ENCODE results near the gene IL17RE.

The IL17RE gene

DNA sequence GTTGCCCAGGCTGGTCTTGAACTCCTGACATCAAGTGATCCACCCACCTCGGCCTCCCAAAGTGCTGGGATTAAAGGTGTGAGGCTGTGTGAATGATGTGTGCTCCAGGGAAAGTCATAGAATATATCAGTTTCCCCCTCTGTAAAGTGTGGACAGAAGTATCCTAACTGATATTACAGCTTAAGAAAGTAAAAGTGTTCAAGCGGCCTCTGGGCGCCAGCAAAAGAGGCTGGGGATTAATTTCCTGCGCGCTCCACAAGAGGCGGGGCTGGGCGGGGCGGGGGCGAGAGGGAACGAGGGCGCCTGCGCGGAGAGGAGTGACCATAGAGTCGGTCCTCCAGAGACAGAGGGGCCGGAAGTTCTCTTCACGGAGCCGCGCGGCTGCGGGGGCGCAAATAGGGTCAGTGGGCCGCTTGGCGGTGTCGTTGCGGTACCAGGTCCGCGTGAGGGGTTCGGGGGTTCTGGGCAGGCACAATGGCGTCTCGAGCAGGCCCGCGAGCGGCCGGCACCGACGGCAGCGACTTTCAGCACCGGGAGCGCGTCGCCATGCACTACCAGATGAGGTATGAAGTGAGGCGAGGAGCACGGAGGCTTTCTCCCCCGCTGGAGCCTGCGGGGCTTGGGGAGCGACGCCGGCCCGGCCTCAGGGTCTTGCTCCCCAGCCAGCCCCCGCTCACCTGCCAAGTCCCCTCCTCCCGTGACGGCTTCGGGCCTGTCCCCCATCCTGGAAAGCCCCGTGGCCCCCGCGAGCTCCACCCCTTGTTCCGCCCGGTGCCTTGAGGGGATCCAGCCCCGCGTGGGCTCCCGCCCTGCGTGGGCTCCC lies 12.2 kb upstream of the IL17RE start, which contains the start of gene JAGN1 (continued):
- TF ChIP-seq, protein P1, sequence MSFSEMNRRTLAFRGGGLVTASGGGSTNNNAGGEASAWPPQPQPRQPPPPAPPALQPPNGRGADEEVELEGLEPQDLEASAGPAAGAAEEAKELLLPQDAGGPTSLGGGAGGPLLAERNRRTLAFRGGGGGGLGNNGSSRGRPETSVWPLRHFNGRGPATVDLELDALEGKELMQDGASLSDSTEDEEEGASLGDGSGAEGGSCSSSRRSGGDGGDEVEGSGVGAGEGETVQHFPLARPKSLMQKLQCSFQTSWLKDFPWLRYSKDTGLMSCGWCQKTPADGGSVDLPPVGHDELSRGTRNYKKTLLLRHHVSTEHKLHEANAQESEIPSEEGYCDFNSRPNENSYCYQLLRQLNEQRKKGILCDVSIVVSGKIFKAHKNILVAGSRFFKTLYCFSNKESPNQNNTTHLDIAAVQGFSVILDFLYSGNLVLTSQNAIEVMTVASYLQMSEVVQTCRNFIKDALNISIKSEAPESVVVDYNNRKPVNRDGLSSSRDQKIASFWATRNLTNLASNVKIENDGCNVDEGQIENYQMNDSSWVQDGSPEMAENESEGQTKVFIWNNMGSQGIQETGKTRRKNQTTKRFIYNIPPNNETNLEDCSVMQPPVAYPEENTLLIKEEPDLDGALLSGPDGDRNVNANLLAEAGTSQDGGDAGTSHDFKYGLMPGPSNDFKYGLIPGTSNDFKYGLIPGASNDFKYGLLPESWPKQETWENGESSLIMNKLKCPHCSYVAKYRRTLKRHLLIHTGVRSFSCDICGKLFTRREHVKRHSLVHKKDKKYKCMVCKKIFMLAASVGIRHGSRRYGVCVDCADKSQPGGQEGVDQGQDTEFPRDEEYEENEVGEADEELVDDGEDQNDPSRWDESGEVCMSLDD (tag by site-specific recombination; IDR thresholded peaks at IDR 0.05) = peak; percentile 97
- TF ChIP-seq, protein P2, sequence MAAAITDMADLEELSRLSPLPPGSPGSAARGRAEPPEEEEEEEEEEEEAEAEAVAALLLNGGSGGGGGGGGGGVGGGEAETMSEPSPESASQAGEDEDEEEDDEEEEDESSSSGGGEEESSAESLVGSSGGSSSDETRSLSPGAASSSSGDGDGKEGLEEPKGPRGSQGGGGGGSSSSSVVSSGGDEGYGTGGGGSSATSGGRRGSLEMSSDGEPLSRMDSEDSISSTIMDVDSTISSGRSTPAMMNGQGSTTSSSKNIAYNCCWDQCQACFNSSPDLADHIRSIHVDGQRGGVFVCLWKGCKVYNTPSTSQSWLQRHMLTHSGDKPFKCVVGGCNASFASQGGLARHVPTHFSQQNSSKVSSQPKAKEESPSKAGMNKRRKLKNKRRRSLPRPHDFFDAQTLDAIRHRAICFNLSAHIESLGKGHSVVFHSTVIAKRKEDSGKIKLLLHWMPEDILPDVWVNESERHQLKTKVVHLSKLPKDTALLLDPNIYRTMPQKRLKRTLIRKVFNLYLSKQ (tag by site-specific recombination; IDR thresholded peaks at IDR 0.05; ENCODE audit: borderline replicate concordance) = peak; percentile 54; the same call in 1 of the 2 replicates
- TF ChIP-seq ZNF449 (tag by site-specific recombination; IDR thresholded peaks at IDR 0.05) (peak; percentile 54; the same call in 1 of the 2 replicates), YY1 (tag by site-specific recombination; IDR thresholded peaks at IDR 0.05) (peak; percentile 78; the same call in 1 of the 2 replicates), ZNF514 (tag by site-specific recombination; IDR thresholded peaks at IDR 0.05) (no peak), ZNF24 (tag by site-specific recombination; IDR thresholded peaks at IDR 0.05) (peak; percentile 73), REPIN1 (tag by site-specific recombination; IDR thresholded peaks at IDR 0.05; ENCODE audit: low read depth) (no peak), ZNF654 (tag by site-specific recombination; IDR thresholded peaks at IDR 0.05; ENCODE audit: low read depth) (no peak), ZNF658 (tag by site-specific recombination; IDR thresholded peaks at IDR 0.05) (no peak), ZNF792 (tag by site-specific recombination; IDR thresholded peaks at IDR 0.05) (peak; percentile 45; the same call in 1 of the 2 replicates), KLF7 (tag by site-specific recombination; IDR thresholded peaks at IDR 0.05; ENCODE audit: borderline replicate concordance) (no peak; the same call in 1 of the 2 replicates), ZNF292 (tag by site-specific recombination; IDR thresholded peaks at IDR 0.05; ENCODE audit: borderline replicate concordance, low read depth) (no peak), ZNF10 (tag by site-specific recombination; IDR thresholded peaks at IDR 0.05) (peak; percentile 38; the same call in 1 of the 2 replicates), KLF9 (tag by site-specific recombination; IDR thresholded peaks at IDR 0.05; ENCODE audit: low read depth) (peak; percentile 64; the same call in 1 of the 2 replicates)
- TF ChIP-seq, protein P3, sequence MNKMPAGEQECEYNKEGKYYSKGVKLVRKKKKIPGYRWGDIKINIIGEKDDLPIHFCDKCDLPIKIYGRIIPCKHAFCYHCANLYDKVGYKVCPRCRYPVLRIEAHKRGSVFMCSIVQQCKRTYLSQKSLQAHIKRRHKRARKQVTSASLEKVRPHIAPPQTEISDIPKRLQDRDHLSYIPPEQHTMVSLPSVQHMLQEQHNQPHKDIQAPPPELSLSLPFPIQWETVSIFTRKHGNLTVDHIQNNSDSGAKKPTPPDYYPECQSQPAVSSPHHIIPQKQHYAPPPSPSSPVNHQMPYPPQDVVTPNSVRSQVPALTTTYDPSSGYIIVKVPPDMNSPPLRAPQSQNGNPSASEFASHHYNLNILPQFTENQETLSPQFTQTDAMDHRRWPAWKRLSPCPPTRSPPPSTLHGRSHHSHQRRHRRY (tag by site-specific recombination; IDR thresholded peaks at IDR 0.05) = no peak

DNA sequence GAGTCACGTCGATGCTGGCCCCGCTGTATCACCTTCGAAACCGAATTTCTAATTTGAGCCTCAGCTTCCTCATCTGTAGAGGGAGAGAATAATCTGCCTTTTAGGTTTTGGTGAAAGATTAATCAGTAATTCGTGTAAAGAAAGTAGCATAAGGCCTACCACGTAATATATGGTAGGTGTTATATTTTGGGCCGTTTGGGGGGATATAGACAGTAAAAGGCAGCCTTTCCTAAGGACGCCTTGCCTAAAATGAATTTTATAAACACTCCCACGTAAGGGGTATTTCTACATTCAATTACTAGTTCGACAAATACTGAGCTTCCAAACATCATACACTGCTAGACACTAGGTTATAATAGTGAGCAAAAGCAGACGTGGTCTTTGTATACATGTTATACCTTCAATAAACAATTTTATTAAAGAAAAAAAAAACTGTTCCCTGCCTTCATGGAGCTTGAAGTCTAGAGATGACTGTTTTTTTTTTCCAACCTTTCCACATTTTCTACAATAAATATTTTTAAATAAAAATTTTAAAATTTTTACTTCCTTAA lies 11.5 kb upstream of the IL17RE start:
- Histone ChIP-seq H3K36me3 (ENCODE audit: control insufficient read depth in 2 of 2, insufficient read depth in 1 of 2, low read length in 2 of 2) (peaks cover 5 to 21% of the 10 kb centered on the region in 2 experiments), H3K27ac (ENCODE audit: extremely low read depth, low read depth, low read length) (peak overlapping the region; percentile 53; the same call in 1 of the 2 replicates), H3K4me1 (ENCODE audit: control insufficient read depth, insufficient read depth, low read length) (no peaks in the 10 kb centered on the region), H3K9me3 (ENCODE audit: control insufficient read depth, insufficient read depth, low read depth, low read length) (no peaks in the 10 kb centered on the region), H3K4me3 (ENCODE audit: low read depth, low read length) (peak overlapping the region; percentile 73)
- TF ChIP-seq BCL11A (tag by site-specific recombination; IDR thresholded peaks at IDR 0.05; ENCODE audit: low read depth) (no peak), ZNF18 (tag by site-specific recombination; IDR thresholded peaks at IDR 0.05) (no peak), ZNF521 (tag by site-specific recombination; IDR thresholded peaks at IDR 0.05) (no peak), ZNF335 (tag by site-specific recombination; conservative IDR thresholded peaks at IDR 0.05) (0 out of 2 replicates have a peak, but pooled peaks have one; percentile 7), ZNF677 (tag by site-specific recombination; IDR thresholded peaks at IDR 0.05) (0 out of 2 replicates have a peak, but pooled peaks have one; percentile 1)
- CTCF ChIA-PET = interaction anchor here (0.7 to 2.1 kb wide), 3 partner anchors 41 to 55 kb away, joined by 3 to 7 read pairs (median 4); no protein-coding TSS in a partner anchor
- POLR2A ChIA-PET = interaction anchor here (0.6 to 3.0 kb wide), 10 partner anchors 8 to 536 kb away, joined by 3 to 24 read pairs (median 3); partner anchors contain the start of genes CIDEC, CRELD1, IL17RC and IL17RE
